OCI-LY3 (cell line): Measurements from ENCODE around the gene LRRC19.

Experiments used
- H2AFZ ChIP-seq: fragments of 200-600, 300-600 bp; shearing (Covaris generic); 2 replicates; pipeline ENCODE4 v1.6.0; 2014; ENCODE audit warnings: antibody characterized with exemption, low read depth, low read length
- H3K27ac ChIP-seq: fragments of 200-600, 300-600 bp; sonication (generic); 2 replicates; pipeline ENCODE4 v1.5.1; 2014; ENCODE audit warnings: mild to moderate bottlenecking, low read length, moderate library complexity, mixed read lengths
- H3K27me3 ChIP-seq: fragments of 200-600, 300-600 bp; sonication (generic); 2 replicates; pipeline ENCODE4 v1.6.1; 2014; ENCODE audit warnings: low read depth, low read length, mixed read lengths
- H3K36me3 ChIP-seq: fragments of 200-600, 300-600 bp; sonication (generic); replicated peaks from 2 replicates; pipeline ENCODE3; 2014; ENCODE audit warnings: low read depth, low read length, mixed read lengths
- H3K4me1 ChIP-seq: fragments of 300-600, 200-600 bp; sonication (generic); 2 replicates; pipeline ENCODE4 v1.6.1; 2014; ENCODE audit warnings: low read length, mixed read lengths
- H3K4me2 ChIP-seq: fragments of 200-600, 300-600 bp; sonication (generic); 2 replicates; pipeline ENCODE4 v1.6.1; 2014; ENCODE audit warnings: low read length, mixed read lengths
- H3K4me3 ChIP-seq: fragments of 300-600, 200-600 bp; sonication (generic); 2 replicates; pipeline ENCODE4 v1.5.1; 2014; ENCODE audit warnings: antibody characterized with exemption, mild to moderate bottlenecking, low read length, moderate library complexity
- H3K79me2 ChIP-seq: fragments of 300-600, 200-600 bp; shearing (Covaris generic); 2 replicates; pipeline ENCODE4 v1.6.1; 2014; ENCODE audit warnings: mild to moderate bottlenecking, low read length, mixed read lengths
- H3K9ac ChIP-seq: fragments of 300-600, 200-600 bp; shearing (Covaris generic); 2 replicates; pipeline ENCODE4 v1.6.0; 2014; ENCODE audit warnings: mild to moderate bottlenecking, low read length, moderate library complexity
- H3K9me3 ChIP-seq: fragments of 200-600, 300-600 bp; shearing (Covaris generic); 2 replicates; pipeline ENCODE4 v1.6.1; 2014; ENCODE audit warnings: low read length, mixed read lengths; ENCODE audit not compliant: insufficient read depth
- H4K20me1 ChIP-seq: fragments of 200-600, 300-600 bp; sonication (generic); 2 replicates; pipeline ENCODE4 v1.6.1; 2016; ENCODE audit warnings: low read length, mixed read lengths; ENCODE audit not compliant: insufficient read depth
- EZH2phosphoT487 ChIP-seq: fragments of 200-600 bp; shearing (Covaris generic); IDR thresholded peaks from 2 replicates; pipeline ENCODE4 v1.6.1; 2018; ENCODE audit warnings: antibody characterized with exemption, mixed run types, low read depth
- TF ChIP-seq, protein P1 (sequence below): fragments of 200-600, 300-600 bp; sonication (generic); IDR thresholded peaks from 2 replicates; pipeline ENCODE4 v1.5.1; 2014; ENCODE audit warnings: antibody characterized with exemption, low read length, low read depth

LRRC19 gene

DNA sequence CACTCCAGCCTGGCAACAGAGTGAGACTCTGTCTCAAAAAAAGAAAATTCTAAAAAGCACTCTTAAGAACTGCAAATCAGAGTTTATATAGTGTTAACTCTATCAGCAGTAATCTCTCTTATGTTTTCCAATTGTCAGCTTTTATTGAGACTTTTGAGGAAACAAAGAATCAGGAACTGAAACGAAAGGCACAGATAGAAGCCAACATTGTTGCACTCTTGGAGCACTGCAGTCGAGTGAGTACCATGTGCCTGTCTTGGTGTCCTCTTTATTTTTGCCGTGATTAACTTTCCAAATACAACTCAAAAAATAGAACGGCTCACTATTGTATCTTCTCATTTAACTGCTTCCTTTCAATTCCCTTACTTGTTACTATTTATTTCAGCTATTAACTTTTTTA, 41.7 kb upstream of the LRRC19 start:
- Histone ChIP-seq H2AFZ (no peak overlapping the region), H3K4me1 (peaks cover 4% of the 10 kb centered on the region), H4K20me1 (no peaks in the 10 kb centered on the region), H3K27me3 (no peaks in the 10 kb centered on the region), H3K4me2 (no peak overlapping the region), H3K36me3 (no peaks in the 10 kb centered on the region), H3K4me3 (no peak overlapping the region), H3K9ac (no peak overlapping the region), H3K9me3 (no peaks in the 10 kb centered on the region), H3K79me2 (no peaks in the 10 kb centered on the region), H3K27ac (no peak overlapping the region)
- TF ChIP-seq, protein P1, sequence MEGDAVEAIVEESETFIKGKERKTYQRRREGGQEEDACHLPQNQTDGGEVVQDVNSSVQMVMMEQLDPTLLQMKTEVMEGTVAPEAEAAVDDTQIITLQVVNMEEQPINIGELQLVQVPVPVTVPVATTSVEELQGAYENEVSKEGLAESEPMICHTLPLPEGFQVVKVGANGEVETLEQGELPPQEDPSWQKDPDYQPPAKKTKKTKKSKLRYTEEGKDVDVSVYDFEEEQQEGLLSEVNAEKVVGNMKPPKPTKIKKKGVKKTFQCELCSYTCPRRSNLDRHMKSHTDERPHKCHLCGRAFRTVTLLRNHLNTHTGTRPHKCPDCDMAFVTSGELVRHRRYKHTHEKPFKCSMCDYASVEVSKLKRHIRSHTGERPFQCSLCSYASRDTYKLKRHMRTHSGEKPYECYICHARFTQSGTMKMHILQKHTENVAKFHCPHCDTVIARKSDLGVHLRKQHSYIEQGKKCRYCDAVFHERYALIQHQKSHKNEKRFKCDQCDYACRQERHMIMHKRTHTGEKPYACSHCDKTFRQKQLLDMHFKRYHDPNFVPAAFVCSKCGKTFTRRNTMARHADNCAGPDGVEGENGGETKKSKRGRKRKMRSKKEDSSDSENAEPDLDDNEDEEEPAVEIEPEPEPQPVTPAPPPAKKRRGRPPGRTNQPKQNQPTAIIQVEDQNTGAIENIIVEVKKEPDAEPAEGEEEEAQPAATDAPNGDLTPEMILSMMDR = no peak
- TF ChIP-seq EZH2phosphoT487 = no peak

DNA sequence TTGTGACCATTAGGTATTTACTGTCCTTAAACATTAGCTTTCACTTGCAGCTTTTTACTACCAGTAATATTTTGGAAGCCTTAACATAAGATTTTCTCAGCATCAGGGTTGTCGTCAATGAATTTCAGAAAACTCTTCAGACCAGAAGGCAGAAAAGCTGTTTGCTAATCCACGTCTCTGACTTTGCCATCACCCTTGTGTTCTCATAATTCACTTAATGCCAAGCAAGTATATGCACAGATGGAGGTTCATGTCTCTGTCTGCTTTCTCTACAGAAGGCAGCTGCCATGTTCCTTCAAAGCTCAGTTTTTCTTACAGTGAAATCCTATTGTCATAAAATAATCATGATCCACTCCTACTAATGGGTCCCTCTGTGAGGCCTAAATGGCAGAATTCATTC, 37.7 kb upstream of the LRRC19 start:
- no peaks in the 10 kb centered on the region for H3K27me3 ChIP-seq
- no peaks in the 10 kb centered on the region for H3K9me3 ChIP-seq
- no peak for TF ChIP-seq EZH2phosphoT487
- TF ChIP-seq, protein P1 = no peak
- H3K4me1 ChIP-seq = peaks cover 4% of the 10 kb centered on the region
- H4K20me1 ChIP-seq = no peaks in the 10 kb centered on the region
- no peak overlapping the region for H3K4me3 ChIP-seq
- H3K27ac ChIP-seq = no peak overlapping the region
- H3K9ac ChIP-seq = no peak overlapping the region
- no peak overlapping the region for H3K4me2 ChIP-seq
- H3K79me2 ChIP-seq = no peaks in the 10 kb centered on the region
- no peaks in the 10 kb centered on the region for H3K36me3 ChIP-seq
- no peak overlapping the region for H2AFZ ChIP-seq

DNA sequence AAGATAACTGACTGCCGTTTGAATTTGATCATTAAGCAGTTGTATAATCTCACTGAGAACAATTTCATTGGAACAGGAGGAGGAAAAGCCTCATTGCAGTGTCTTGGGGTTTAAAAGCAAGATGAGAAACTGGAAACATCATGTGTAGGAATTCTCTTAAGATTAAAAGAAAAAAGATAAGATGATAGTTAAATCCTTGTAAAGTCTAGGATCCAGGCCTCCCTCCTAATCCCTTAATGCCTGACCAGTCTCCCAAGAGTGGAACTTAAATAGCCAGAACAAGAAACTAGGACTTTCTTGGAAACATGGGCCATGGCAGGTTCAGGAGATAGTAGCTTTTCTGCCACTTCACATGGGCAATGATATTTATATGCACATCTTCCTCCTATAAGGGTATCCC, 37.0 kb upstream of the LRRC19 start:
- no peak overlapping the region for H3K4me2 ChIP-seq
- no peak overlapping the region for H3K4me3 ChIP-seq
- H3K9me3 ChIP-seq = no peaks in the 10 kb centered on the region

DNA sequence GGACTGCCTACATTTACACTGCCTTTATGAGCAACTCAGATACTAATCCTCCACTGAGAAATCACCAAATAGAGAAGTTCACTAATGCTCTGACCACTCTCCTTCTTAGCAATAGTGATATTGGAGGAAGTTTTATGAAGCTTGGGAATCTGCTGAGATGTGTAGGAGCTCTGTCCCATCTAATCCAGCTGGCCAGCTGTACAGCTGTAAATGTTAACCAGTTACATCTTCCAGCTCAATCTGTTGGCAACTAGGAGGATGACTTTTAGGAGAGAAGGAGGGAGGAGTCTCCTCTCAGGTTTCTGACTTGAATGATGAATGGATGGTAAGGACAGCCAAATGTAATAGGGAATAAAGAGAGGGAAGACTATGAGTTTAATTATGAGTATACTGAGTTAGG, 36.3 kb upstream of the LRRC19 start:
- Histone ChIP-seq H3K4me3 (no peak overlapping the region), H3K4me2 (no peak overlapping the region), H3K79me2 (no peaks in the 10 kb centered on the region), H3K36me3 (no peaks in the 10 kb centered on the region), H3K9me3 (no peaks in the 10 kb centered on the region), H3K27me3 (no peaks in the 10 kb centered on the region), H3K4me1 (no peaks in the 10 kb centered on the region), H3K9ac (no peak overlapping the region), H3K27ac (no peak overlapping the region), H2AFZ (no peak overlapping the region), H4K20me1 (no peaks in the 10 kb centered on the region)
- no peak for TF ChIP-seq EZH2phosphoT487
- TF ChIP-seq, protein P1 = no peak

More for the DNA sequence above, 37.0 kb upstream of the LRRC19 start:
- H2AFZ ChIP-seq = no peak overlapping the region
- H3K79me2 ChIP-seq = no peaks in the 10 kb centered on the region
- no peak overlapping the region for H3K27ac ChIP-seq
- H3K36me3 ChIP-seq = no peaks in the 10 kb centered on the region
- no peaks in the 10 kb centered on the region for H3K27me3 ChIP-seq
- TF ChIP-seq EZH2phosphoT487 = no peak
- TF ChIP-seq, protein P1 = no peak
- H3K9ac ChIP-seq = no peak overlapping the region
- peaks cover 4% of the 10 kb centered on the region for H3K4me1 ChIP-seq
- no peaks in the 10 kb centered on the region for H4K20me1 ChIP-seq
